GM19043 (cell line): ENCODE results near the gene GLIS2.

Source experiments
- ATAC-seq: cut with Tn5 transposase; IDR thresholded peaks from one replicate; pipeline ENCODE4 v1.9.1; 2021; ENCODE audit warnings: low read depth; ENCODE audit not compliant: unreplicated experiment

The GLIS2 gene

DNA sequence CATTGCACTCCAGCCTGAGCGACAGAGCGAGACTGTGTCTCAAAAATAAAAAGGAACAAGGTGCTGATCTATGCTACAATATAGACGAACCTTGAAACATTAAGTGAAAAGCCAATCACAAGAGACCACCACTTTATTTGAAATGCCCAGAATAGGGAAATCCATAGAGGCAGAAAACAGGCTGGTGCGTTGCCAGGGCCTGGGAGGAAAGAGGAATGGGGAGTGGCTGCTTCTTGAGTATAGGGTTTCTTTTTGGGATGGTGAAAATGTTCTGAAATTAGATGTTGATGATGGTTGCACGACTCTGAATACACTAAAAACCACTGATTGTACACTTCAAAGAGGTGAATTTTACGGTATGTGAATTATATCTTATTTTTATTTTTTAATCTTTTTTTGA, 20.3 kb upstream of the GLIS2 start:
- ATAC-seq: no peak

DNA sequence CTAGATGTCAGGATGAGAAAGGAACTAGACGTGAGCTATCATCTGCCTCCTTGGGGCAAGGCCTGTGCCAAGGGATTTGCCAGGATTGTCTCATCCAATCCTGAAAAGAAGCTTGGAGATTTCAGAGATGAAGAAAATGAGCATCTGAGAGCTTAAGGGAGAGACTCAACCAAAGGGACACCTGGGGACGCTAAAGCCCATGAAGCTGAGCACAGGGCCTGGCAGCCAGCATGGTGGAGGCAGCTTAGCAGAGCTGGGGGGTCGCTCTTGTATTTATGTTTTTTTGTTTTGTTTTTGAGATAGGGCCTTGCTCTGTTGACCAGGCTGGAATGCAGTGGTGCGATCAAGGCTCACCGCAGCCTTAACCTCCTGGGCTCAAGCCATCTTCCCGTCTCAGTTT, 18.4 kb upstream of the GLIS2 start:
- ATAC-seq: no peak

DNA sequence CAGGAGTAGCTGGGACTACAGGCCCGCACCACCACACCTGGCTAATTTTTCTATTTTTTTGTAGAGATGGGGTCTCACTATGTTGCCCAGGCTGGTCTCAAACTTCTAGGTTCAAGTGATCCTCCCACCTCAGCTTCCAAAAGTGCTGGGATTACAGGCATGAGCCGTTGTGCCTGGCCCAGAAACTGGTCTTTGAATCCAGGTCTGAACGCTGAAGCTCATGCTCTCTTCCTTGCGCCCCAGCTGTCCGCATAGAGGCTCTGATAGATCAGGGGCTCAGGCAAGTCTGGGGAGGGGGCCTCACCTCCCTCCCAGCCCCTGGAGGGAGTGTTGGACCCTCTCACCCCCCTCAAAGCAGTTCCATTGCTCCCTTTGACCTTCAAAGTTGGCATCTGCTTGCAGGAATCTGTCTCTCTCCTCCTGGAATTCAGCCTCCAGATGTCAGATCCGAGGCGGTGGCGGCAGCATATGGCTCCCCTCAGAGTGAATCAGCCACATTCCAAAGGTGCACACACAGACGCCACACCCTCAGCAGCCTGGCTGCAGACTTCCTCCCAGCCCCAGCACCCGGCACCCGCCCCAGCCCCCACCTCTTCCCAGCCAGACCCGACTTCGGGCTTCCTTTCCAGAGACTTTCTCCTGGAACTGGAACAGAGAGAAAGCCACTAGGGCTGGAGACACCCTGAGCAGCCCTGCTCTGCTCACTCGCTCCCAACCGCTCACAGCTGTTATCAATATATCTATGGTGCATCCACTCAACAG, 16.9 kb upstream of the GLIS2 start:
- ATAC-seq: no peak

DNA sequence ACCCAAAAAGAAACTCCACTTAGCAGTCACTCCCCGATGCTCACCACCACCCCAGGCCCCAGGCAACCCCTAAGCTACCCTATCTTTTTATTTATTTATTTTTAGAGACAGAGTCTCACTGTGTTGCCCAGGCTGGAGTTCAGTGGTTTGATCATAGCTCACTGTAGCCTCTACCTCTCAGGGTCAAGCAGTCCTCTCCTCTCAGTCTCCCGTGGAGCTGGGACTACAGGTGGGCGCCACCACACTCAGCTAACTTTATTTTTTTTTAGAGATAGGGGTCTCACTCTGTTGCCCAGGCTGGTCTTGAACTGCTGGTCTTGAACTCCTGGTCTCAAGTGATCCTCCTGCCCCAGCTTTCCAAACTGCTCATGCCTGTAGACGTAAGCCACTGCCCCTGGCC, 14.7 kb upstream of the GLIS2 start:
- no peak for ATAC-seq

DNA sequence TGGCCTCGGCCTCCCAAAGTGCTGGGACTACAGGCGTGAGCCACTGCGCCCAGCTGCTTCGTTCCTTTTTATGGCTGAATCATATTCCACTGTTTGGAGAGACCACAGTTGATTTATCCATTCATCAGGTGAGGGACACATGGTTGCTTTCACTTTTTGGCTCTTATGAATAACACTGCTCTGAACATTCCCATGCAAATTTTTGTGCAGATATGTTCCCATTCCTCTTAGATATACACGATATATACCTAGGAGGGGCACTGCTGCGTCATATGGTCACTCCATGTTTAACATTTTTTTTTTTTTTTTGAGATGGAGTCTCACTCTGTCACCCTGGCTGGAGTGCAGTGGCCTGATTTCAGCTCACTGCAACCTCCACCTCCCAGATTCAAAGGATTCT, 13.9 kb upstream of the GLIS2 start:
- ATAC-seq: no peak

DNA sequence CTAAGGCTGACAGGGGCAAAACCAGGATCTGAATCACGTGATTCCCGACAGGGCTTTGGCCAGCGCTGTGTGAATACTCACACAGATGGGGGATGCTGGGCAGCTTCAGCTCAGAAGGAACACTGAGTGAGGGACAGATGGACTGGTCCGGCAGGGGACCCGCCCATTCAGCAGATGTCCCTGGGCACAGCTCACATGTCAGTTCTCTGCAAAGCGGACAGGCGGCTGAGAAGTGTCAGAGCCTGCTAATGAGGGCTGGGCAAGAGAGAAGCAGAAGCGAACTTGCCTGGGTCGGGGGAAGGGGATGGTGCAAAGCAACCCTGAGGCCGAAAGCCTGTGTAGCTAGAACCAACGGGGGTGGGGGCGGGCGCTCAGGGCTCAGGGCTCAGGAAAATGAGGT, 11.9 kb upstream of the GLIS2 start:
- ATAC-seq: no peak

DNA sequence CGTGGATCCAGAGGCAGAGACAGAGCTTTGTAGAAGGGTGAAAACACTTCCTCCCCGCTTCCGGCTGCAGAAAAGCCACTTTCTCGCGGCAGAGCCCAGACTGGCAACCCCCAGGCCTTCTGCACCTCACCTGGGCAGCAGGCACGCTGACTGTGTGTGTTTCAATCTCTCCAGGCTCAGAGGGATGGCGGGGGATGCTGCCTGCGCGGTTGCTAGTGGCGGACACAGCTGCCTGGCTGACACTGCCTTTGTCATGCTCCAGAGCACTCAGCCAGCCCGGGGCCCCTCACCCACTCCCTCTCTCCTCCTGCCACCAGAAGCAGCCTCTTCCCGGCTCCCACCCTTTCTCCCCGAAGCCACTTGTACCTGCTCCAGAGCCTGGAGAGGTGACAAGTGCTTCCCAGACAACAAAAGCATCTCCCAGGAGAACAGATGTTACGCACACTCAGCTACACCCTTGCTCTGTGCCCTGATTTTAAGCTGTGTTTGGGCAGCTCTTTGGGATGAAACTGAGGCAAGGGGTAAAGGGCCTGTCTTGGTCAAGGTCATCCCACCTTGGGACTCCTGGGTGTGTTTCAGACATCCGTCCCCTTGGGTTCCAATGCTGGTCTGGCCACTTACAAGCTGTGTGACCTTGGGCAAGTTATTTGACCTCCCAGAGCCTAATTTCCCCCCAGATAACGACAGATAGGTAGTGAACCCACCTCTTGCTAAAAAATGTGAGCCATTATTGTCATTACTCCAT, 9.2 kb upstream of the GLIS2 start:
- ATAC-seq: no peak

DNA sequence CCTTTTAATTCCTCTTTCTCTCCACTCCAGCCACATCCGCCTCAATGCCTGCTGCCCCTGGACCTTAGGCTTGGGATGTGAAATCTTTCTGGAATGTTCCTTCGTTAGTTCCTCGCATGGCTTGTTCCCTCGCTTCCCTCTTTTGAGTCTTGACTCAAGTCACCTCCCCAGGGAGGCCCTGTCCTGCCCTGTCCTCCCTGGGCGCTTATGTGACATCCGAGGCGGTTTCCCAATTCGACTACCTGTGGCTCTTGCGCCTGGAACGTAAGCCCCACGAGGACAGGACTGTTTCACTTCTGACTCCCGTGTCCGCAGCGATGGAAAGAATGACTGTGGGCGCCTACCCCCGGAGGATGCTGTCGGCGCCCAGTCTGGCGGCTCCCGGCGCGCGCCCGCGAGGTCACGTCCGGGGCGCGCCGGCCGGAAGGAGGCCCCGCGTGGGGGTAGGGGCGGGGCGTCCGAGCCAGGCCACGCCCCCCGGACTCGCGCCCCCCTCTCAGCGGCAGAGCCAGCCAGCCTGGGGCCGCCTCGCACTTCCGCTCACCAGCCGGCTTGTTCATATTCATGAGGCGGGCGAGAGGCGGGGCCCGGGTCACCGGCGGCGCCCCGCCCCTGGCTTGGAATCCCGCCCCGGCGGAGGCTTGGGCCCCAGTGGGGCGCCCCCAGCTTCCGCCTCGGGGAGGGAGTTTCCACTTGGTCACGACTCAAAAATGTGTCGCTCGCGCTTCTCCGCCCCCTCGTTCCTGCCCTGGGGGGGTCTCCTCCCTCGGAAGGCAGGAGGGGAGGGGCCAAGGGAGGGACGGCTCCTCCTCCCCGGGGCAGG, 8.4 kb upstream of the GLIS2 start:
- peak; percentile 80 for ATAC-seq

DNA sequence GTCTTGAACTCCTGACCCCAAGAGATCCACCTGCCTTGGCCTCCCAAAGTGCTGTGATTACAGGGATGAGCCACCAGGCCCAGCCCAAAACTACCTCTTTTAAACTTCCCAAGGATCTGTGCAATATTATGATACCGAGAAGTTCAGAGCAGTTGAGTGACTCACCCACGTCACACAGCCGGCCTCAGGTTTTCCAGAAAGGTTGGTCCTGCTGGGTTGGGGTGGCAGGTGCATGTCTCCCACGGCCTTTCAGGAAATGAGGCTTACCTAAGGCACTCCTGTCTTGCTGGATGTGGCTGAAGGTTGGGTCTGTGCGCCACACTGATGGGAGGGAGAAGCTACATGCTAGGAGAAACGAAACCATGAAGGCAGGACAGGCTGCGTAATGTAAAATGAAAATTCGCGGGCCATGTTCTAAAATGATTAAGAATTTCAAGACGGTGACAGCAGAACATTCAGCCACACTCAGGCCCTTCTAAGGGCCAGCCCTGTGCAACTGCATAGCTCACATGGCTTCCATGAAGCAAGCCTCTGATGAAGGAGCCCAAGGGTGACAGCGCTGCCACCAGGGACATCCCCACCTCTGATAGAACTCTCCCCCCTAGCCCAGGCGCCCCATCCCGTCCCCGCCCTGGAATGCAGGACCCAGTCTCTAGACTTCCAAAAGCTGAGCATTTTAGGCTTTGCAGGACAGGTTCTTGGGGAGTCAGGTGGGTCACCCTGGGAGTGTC, 6.6 kb upstream of the GLIS2 start:
- ATAC-seq: no peak

DNA sequence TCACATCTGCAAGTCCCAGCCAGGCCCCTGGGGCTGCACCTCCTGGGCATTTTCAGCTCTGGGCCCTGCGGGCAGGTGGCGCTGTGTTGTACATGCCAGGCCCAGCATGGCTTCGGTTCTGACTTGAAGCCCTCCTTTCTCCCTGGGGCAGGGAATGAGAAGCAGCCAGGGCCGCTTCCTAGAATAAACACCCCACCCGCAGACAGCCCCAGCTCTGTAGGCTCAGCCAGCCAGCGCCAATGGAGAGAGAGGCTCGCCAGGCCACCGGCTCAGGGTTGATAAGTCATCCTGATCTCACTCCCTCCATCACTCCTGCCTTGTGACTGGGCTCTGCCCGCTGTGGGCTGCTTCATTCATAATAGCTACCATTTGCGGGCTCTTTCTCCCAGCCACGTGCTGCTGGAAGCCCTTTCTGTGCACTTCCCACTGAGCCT, 6.0 kb upstream of the GLIS2 start:
- ATAC-seq: no peak

DNA sequence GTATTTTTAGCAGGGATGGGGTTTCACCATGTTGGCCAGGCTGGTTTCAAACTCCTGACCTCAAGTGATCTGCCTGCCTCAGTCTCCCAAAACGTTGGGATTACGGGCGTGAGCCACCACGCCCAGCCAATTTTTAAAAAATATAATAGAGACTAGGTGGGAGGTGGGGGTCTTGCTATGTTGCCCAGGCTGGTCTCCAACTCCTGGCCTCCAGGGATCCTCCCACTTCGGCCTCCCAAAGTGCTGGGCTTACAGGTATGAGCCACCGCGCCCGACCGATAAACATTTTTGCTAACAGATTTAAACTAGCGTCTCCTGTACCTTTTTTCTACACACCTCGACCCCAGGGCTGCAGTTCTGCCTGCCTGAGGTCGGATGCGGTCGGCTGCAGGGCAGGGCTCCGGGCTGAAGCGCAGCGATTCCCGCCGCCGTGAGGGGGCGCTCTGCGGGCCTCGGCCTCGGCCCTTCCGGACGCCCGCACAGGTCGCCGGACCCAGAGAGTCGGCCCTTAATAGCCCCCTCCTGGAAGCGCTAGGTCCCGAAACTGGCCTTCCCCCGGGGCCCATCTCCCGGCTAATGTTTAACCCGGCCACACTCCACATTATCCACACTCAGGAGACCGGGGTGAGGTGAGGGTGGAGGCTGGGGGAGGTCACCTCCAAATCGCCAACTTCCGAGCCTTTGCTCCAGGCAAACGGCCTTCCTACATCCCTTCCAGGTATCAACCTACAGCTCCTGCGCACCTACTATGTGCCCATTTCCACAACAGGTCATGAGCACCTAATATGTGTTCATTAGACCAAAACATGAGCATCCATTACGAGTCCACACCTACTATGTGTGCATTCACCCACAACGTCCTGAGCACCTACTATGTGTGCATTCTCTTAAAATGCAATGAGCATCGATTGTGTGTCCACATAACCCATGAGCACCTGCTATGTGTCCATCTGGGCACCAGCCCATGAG, 2.0 kb upstream of the GLIS2 start:
- peak; percentile 51 for ATAC-seq

DNA sequence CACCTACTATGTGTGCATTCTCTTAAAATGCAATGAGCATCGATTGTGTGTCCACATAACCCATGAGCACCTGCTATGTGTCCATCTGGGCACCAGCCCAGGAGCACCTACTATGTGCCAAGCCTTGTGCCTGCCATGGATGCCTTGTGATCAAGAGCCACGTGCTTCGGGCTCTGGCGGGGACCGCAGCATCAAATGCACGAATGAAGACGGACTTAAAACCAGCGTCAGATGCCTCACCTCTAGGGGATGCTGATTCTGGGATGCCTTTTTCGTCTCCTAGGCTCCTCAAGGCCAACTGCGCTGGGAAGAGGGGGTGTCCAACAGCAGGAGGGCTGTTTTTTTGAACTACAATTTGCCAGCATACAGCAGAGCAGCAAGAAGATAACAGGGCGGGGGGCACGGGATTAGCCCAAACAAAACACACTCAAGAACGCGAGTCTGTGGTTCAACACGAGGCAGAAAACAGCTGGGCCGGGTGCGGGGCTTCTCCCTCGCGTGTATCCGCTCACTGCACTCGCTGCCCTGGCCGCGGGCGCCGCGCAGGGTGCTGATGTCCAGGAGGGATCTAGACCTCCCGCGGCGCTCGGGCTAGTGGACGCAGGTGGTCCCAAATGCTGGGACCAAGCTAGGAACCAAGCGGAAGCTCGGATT, 1.2 kb upstream of the GLIS2 start:
- no peak for ATAC-seq

DNA sequence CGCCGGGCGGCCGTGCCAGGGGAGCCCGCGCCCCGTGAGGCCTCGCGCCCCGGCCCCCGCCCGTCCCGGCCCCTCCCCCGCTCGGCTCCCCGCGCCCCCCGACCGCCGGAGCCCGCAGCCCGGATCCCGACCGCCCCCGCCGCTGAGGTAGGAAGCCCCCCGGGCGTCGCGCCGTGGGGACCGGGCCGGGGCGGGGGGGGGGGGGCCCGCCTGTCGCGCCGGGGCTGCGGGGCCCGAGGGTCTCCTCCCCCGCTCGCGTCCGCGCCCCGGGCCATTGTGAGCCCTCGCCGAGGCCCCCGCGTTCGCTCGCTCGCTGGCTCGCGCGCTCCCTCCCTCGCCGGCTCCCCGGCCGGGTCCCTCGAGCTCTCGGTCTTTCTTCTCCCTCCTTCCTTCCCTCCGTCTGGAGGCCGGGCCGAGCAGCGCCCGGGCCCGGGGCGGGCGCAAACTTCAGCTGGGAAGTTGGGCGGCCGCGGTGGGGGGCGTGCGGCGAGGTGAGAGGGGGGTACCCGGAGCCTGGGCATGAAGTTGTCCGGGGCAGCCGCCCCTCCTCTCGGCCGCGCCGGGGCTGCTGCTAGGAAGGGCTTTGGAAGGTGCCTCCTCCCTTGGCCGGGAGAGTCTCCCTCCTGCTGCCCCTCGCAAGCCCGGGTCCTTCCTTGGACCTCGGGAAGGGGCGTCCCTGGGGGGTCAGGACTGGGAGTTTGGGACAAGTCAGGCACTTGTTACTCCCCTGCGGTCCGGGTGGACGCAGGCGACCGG, 419 bp downstream of the GLIS2 start:
- ATAC-seq: no peak

DNA sequence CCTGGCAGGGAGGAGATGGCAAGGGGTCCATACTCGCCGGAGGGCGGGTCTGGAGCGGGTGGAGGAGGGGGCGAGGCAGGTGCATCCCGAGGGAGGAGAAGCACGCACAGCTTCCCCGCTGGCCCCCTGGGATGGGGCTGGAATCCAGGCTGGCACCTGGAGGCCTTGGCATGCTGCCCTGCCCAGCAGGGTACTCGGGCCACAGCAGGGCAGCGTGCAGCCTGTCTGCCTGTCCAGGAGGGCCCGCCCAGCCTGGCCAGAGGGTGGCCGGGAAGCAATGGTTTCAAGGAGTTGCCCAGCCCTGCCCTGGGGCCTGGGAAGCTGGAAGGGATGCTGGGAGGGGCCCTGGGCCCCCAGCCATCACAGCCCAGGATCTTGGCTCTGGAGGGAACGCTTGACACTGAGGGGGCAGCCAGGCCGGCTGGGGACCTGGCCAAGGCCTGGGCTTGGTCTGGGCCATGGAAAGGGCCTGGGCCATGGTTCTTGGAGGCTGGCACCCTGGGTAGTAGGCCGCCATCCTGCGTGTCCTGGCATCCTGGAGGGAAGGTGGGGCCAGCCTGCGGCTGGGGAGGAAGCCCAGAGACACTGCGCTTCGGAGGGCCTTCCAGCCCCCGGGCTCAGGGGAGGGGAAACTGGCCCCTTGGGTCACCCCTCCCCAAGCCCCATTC, 1.1 kb downstream of the GLIS2 start:
- no peak for ATAC-seq

DNA sequence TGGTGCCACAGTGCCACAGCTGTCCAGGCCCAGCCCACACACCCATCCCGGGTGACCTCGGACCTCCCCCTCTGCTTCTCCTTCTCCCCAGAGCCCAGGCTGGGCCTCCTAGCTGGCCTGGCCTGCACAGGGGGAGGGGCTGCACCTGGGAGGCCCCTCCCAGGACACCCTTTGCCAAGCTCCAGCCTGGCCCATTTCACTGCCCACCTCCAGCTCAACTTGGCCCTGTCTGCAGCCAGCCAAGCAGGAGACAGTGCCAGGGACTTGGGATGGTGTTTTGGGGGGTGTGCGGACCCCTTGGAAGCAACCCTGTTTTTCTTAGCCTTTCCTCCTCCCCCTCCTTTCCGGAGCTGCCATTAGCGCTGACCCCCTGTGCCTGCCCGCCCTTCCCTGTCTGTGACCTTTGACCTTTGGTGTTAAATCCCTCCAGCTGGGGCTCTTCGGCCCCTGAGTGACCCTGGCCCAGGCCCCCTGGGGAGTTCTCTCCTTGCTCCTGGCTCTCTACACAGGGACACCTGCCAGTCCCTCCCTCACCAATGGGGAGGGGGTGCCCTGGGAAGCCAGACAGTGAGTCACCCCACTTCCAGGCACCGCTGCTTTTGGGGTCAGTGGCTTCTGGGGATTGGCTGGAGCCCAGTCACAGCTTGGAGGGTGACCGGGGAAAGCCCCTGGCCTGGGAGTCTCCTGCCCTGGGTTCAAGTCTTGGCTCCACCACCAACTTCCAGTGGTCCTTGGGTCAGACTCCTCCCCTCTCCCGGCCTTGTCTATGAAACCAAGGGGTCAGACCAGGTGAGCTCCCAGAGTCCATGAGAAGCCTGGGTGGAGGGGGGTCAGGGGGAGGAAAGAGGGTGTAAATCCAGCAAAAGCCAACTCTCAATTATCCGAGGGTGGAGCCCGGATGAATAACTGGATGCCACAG, 1.9 kb downstream of the GLIS2 start:
- ATAC-seq: no peak

DNA sequence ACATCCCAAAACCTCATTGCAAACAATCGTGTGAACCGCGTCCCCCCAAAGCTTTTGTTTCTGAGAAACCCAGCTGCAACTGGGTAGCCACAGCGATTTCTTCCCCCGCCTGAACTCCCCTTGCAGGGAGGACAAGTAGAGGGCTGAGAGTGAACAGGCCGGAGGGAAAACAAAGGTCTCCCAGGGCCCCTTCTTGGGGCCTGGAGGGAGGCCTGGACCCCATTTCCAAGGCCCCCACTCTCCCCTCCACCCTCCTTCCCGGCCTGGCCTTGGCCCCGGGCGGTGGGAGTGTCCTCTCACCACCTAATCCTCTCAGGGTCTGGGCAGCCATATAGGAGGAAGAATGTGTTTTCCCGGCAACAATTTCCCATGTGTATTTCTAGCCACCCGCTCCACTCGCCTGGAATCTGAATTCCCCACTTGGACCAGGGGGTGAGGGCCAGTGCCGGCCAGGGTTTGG, 2.6 kb downstream of the GLIS2 start:
- no peak for ATAC-seq

DNA sequence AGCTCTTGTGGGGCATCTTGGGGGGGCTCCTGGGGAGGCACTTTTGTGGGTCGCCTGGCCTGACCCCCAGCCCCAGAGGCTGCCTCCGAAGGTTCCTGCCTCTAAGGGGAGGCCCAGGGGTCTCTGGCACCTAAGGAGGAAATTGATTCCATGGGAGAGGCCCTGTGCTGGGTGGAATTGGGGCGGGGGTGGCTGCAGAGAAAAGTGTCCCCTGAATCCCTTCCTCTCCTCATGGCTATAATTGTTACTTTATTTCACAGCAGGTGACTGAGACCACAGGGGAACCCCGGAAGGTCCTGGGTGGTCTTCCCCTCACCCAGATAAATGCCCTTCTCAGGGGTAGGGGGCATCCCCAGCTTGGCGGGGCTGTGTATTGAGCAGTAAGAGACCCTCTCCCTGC, 3.1 kb downstream of the GLIS2 start:
- ATAC-seq: no peak
